Stomach (tissue), 4 donors: ENCODE data around the gene MAP3K1.

ENCODE experiments used
- CTCF ChIP-seq, 7 experiments: fragments of 450-650 bp in 4 of 7; fragments of 200-600 bp in 3 of 7; sonication (generic) in 3 of 7; IDR thresholded peaks; one replicate each; pipeline ENCODE4 v1.5.1; 2016 to 2019; ENCODE audit warnings: antibody characterized with exemption in 7 of 7, control low read depth in 2 of 7, mild to moderate bottlenecking in 1 of 7
- EP300 ChIP-seq: sonication (generic); formaldehyde crosslinking; IDR thresholded peaks from one replicate; pipeline ENCODE4 v1.6.1; 2017; ENCODE audit warnings: antibody characterized with exemption
- POLR2A ChIP-seq, 4 donors: fragments of 450-650 bp; IDR thresholded peaks; one replicate each; pipeline ENCODE4 v1.6.1; 2016; ENCODE audit warnings: antibody characterized with exemption in 4 of 4, control low read depth in 2 of 4, mild to moderate bottlenecking in 1 of 4, moderate library complexity in 1 of 4
- POLR2AphosphoS5 ChIP-seq, 3 donors: sonication (generic); formaldehyde crosslinking; IDR thresholded peaks; one replicate each; pipeline ENCODE4 v1.6.1; 2016; ENCODE audit warnings: antibody characterized with exemption in 3 of 3

- TF ChIP-seq CTCF (IDR thresholded peaks at IDR 0.05) (no peak), POLR2A (IDR thresholded peaks at IDR 0.05) (no peak), POLR2AphosphoS5 (IDR thresholded peaks at IDR 0.05) (no peak), EP300 (no peak)
Observed at GRCh38 chr5:56858777-56859442, 43.6 kb downstream of the MAP3K1 start.
